ENCODE results near the gene ABCF1. TPM values are rescaled to one million over a fixed set of nuclear protein-coding genes. Genes with fewer than 3 reads are reported as not detected.

Gene ABCF1
- total RNA-seq, 2 donors from 2014 or later, result 42.3 to 49.2 TPM

GRCh38 chr6:30570263-30570662, 979 bp upstream of the ABCF1 start:
- H3K27ac ChIP-seq, result peak overlapping the region; percentile 88 to 90
- H3K9me3 ChIP-seq, result no peaks in the 10 kb centered on the region
- no peaks in the 10 kb centered on the region for H3K36me3 ChIP-seq
- intact Hi-C loops (cut with DNase I), result no loop called here
- TF ChIP-seq POLR2AphosphoS5 (IDR thresholded peaks at IDR 0.05) (no peak), CTCF (IDR thresholded peaks at IDR 0.05) (no peak), POLR2A (IDR thresholded peaks at IDR 0.05) (no peak)
- 46% methylated on average over 1 of the region's 1 CpG for WGBS
- peaks cover 6% of the 10 kb centered on the region for H3K4me1 ChIP-seq (replicated peaks)
- H3K27me3 ChIP-seq (replicated peaks; ENCODE audit: insufficient read depth), result no peaks in the 10 kb centered on the region
- H3K4me3 ChIP-seq, result peak overlapping the region; percentile 57 to 61
- DNase-seq (ENCODE audit: low spot score), result no peak

- H3K27me3 ChIP-seq (replicated peaks; ENCODE audit: insufficient read depth), result no peaks in the 10 kb centered on the region
- no peak for TF ChIP-seq POLR2A (IDR thresholded peaks at IDR 0.05)
- no peak for TF ChIP-seq CTCF (IDR thresholded peaks at IDR 0.05)
- TF ChIP-seq POLR2AphosphoS5 (IDR thresholded peaks at IDR 0.05), result no peak
- H3K4me1 ChIP-seq (replicated peaks), result peaks cover 6% of the 10 kb centered on the region
- peak overlapping the region; percentile 57 to 61 for H3K4me3 ChIP-seq
- H3K36me3 ChIP-seq, result no peaks in the 10 kb centered on the region
- no peaks in the 10 kb centered on the region for H3K9me3 ChIP-seq
- intact Hi-C loops (cut with DNase I), result no loop called here
- no peak for DNase-seq (ENCODE audit: low spot score)
- peak overlapping the region; percentile 88 to 90 for H3K27ac ChIP-seq
- WGBS, result under 1% methylated on average over 18 of the region's 18 CpGs
Observed at GRCh38 chr6:30570740-30571074, 535 bp upstream of the ABCF1 start.

GRCh38 chr6:30571762-30572082, 480 bp downstream of the ABCF1 start:
- DNase-seq (ENCODE audit: low spot score), result no peak
- intact Hi-C loops (cut with DNase I), result no loop called here
- no peaks in the 10 kb centered on the region for H3K9me3 ChIP-seq
- peak overlapping the region; percentile 57 to 61 for H3K4me3 ChIP-seq
- TF ChIP-seq POLR2AphosphoS5 (IDR thresholded peaks at IDR 0.05), result no peak
- no peak for TF ChIP-seq POLR2A (IDR thresholded peaks at IDR 0.05)
- no peak for TF ChIP-seq CTCF (IDR thresholded peaks at IDR 0.05)
- H3K27me3 ChIP-seq (replicated peaks; ENCODE audit: insufficient read depth), result no peaks in the 10 kb centered on the region
- peak overlapping the region; percentile 88 to 90 for H3K27ac ChIP-seq
- WGBS, result under 1% methylated on average over 8 of the region's 8 CpGs
- H3K4me1 ChIP-seq (replicated peaks), result peaks cover 6% of the 10 kb centered on the region
- no peaks in the 10 kb centered on the region for H3K36me3 ChIP-seq

DNA sequence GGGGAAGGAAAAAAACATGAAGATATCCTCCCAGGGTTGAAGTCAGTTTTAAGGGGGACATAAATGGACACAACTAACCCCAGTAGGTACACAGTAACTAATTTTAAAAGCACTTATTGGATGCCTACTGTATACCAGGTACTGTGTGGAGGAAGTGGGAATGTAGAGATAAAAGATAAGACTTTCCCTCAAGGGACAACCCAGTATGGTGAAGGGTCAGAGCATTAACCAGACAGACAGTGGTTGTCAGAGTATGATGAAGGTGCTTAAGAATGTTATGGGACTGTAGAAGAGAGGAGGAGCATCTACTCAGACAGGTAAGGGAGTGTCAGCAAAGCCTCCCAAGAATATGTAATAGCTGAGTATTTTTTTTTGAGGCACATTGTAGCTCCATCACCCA, 906 bp downstream of the ABCF1 start:
- no peaks in the 10 kb centered on the region for H3K27me3 ChIP-seq (replicated peaks; ENCODE audit: insufficient read depth)
- peak overlapping the region; percentile 57 to 61 for H3K4me3 ChIP-seq
- intact Hi-C loops (cut with DNase I), result no loop called here
- H3K36me3 ChIP-seq, result no peaks in the 10 kb centered on the region
- peak overlapping the region; percentile 88 to 90 for H3K27ac ChIP-seq
- TF ChIP-seq POLR2AphosphoS5 (IDR thresholded peaks at IDR 0.05), result no peak
- no peak for TF ChIP-seq POLR2A (IDR thresholded peaks at IDR 0.05)
- no peak for TF ChIP-seq CTCF (IDR thresholded peaks at IDR 0.05)
- no peak for DNase-seq (ENCODE audit: low spot score)
- H3K9me3 ChIP-seq, result no peaks in the 10 kb centered on the region
- H3K4me1 ChIP-seq (replicated peaks), result peaks cover 6% of the 10 kb centered on the region

- Histone ChIP-seq H3K27ac (no peak overlapping the region), H3K9me3 (no peaks in the 10 kb centered on the region), H3K4me1 (replicated peaks) (peaks cover 6% of the 10 kb centered on the region), H3K36me3 (peaks cover 0 to 4% of the 10 kb centered on the region in 2 donors), H3K4me3 (no peak overlapping the region), H3K27me3 (replicated peaks; ENCODE audit: insufficient read depth) (no peaks in the 10 kb centered on the region)
- intact Hi-C loops (cut with DNase I), result no loop called here
- WGBS, result 61% methylated on average over 4 of the region's 4 CpGs
- TF ChIP-seq POLR2AphosphoS5 (IDR thresholded peaks at IDR 0.05) (no peak), POLR2A (IDR thresholded peaks at IDR 0.05) (no peak), CTCF (IDR thresholded peaks at IDR 0.05) (no peak)
- DNase-seq (ENCODE audit: low spot score), result no peak
Observed at GRCh38 chr6:30573113-30573512, 1.9 kb downstream of the ABCF1 start.

Measured in prostate gland (tissue), 2 donors.